Urothelium cell line (cell line): ENCODE data around the gene NRXN2.
"Not testable (repeated sequence)": the region's sequence is repeated elsewhere in the genome, so short reads cannot be mapped to it uniquely, and the experiment has no call there.

ENCODE experiments used
- DNase-seq: peaks from one replicate; pipeline ENCODE4 v3.0.0; 2011; ENCODE audit warnings: low spot score, mixed read lengths
- FAIRE-seq: peaks from 2 replicates; lab custom pipeline; 2011; peaks lifted over from hg19 to GRCh38; lab: Jason Lieb, UNC

NRXN2 gene

GRCh38 chr11:64569300-64569970 lies 153.6 kb downstream of the NRXN2 start:
- DNase-seq (no peak), FAIRE-seq (no peak)

GRCh38 chr11:64568584-64569140 lies 154.3 kb downstream of the NRXN2 start:
- FAIRE-seq (no peak), DNase-seq (no peak)

- FAIRE-seq (no peak), DNase-seq (no peak)
These were observed 154.9 kb downstream of the NRXN2 start for GRCh38 chr11:64568041-64568571.

- DNase-seq = no peak
These were observed 155.8 kb downstream of the NRXN2 start for GRCh38 chr11:64566915-64567891.

GRCh38 chr11:64566042-64566914 lies 156.7 kb downstream of the NRXN2 start:
- peak; percentile 87 for DNase-seq
- FAIRE-seq = peak; percentile 44

More at GRCh38 chr11:64566915-64567891, 155.8 kb downstream of the NRXN2 start:
- FAIRE-seq = no peak

GRCh38 chr11:64564947-64565889 lies 157.8 kb downstream of the NRXN2 start:
- FAIRE-seq (no peak), DNase-seq (no peak)

GRCh38 chr11:64564419-64564818 lies 158.6 kb downstream of the NRXN2 start:
- FAIRE-seq = peak; percentile 93
- no peak for DNase-seq

- DNase-seq = no peak
- no peak for FAIRE-seq
These were observed 159.0 kb downstream of the NRXN2 start for GRCh38 chr11:64563966-64564365.

- DNase-seq (no peak), FAIRE-seq (no peak)
These were observed 160.2 kb downstream of the NRXN2 start for GRCh38 chr11:64562723-64563351.

- FAIRE-seq = no peak
- DNase-seq = no peak
These were observed 160.8 kb downstream of the NRXN2 start for GRCh38 chr11:64561984-64562722.

- DNase-seq, FAIRE-seq: not testable (repeated sequence)
These were observed 161.6 kb downstream of the NRXN2 start for GRCh38 chr11:64561429-64561828.

GRCh38 chr11:64560941-64561340 lies 162.1 kb downstream of the NRXN2 start:
- FAIRE-seq = no peak

GRCh38 chr11:64560139-64560771 lies 162.7 kb downstream of the NRXN2 start:
- FAIRE-seq = no peak
- DNase-seq = no peak

More at GRCh38 chr11:64560941-64561340, 162.1 kb downstream of the NRXN2 start:
- DNase-seq = no peak

- no peak for FAIRE-seq
These were observed 163.5 kb downstream of the NRXN2 start for GRCh38 chr11:64559351-64560138.

GRCh38 chr11:64558869-64559268 lies 164.1 kb downstream of the NRXN2 start:
- no peak for FAIRE-seq
- DNase-seq = no peak

More at GRCh38 chr11:64559351-64560138, 163.5 kb downstream of the NRXN2 start:
- no peak for DNase-seq

GRCh38 chr11:64558065-64558745 lies 164.8 kb downstream of the NRXN2 start:
- DNase-seq = no peak
- no peak for FAIRE-seq
